Adipocyte (in vitro differentiated cells): ENCODE results near the gene CHST15.

Experiments used
- DNase-seq: peaks from one replicate; pipeline ENCODE4 v3.0.0-alpha.2; 2015; ENCODE audit warnings: low read depth
- H3K27me3 ChIP-seq: replicated peaks from 2 replicates; pipeline ENCODE4 v1.7.0; 2013; ENCODE audit warnings: mild to moderate bottlenecking, low read length, moderate library complexity; ENCODE audit not compliant: control insufficient read depth, insufficient read depth
- H3K36me3 ChIP-seq: 2 replicates; pipeline ENCODE4 v1.7.0; 2013; ENCODE audit warnings: low read length, mild to moderate bottlenecking, moderate library complexity; ENCODE audit not compliant: control insufficient read depth, insufficient read depth, severe bottlenecking
- H3K4me1 ChIP-seq: 2 replicates; pipeline ENCODE4 v1.7.0; 2013; ENCODE audit warnings: mild to moderate bottlenecking, low read length, moderate library complexity; ENCODE audit not compliant: control insufficient read depth, insufficient read depth
- H3K4me3 ChIP-seq: 2 replicates; pipeline ENCODE4 v1.7.0; 2013; ENCODE audit warnings: mild to moderate bottlenecking, low read length, moderate library complexity
- H3K9ac ChIP-seq: 2 replicates; pipeline ENCODE4 v1.7.0; 2013; ENCODE audit warnings: mild to moderate bottlenecking, low read length, moderate library complexity
- H3K9me3 ChIP-seq: 2 replicates; pipeline ENCODE4 v1.7.0; 2013; ENCODE audit warnings: mild to moderate bottlenecking, low read length, moderate library complexity; ENCODE audit not compliant: control insufficient read depth

Gene CHST15

DNA sequence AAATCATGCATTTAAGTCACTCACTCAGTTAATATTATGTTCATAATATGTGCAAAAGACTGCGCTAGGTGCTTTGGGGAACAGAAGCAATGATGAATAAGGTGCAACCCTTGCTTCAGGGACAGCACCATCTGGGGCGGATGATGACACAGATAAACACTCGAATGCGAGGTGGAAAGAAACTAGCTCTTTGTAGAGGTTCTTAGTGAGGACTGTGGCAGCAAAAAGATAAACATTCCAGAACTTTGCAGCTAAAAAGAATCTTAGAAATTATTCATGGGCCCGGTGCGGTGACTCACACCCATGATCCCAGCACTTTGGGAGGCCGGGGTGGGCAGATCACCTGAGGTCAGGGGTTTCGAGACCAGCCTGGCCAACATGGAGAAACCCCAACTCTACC lies 29.8 kb upstream of the CHST15 start:
- Histone ChIP-seq H3K36me3 (no peaks in the 10 kb centered on the region), H3K9me3 (no peaks in the 10 kb centered on the region), H3K9ac (no peak overlapping the region), H3K27me3 (peaks cover 15% of the 10 kb centered on the region), H3K4me1 (no peaks in the 10 kb centered on the region), H3K4me3 (no peak overlapping the region)
- DNase-seq, result no peak

DNA sequence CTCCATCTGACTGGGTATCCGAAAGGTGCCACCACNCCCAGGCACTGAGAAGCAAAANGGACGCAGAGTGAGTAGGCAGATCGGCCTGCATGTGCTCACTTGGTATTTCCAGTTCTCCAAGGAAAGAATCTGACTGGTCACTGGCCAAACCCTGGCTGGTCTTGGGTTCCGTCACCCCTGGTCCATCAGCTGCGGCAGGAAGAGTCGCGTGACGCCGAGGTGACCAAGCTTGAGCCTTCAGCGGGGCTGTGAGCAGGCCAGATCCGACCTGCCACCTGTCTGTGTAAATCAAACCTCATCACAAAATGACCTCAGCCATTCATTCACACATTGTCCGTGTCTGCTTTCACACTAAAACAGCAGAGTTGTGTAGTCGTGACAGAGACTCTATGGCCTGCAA lies 28.8 kb upstream of the CHST15 start:
- Histone ChIP-seq H3K9ac (no peak overlapping the region), H3K9me3 (no peaks in the 10 kb centered on the region), H3K4me3 (no peak overlapping the region), H3K36me3 (no peaks in the 10 kb centered on the region), H3K27me3 (peaks cover 24% of the 10 kb centered on the region), H3K4me1 (no peaks in the 10 kb centered on the region)
- no peak for DNase-seq

DNA sequence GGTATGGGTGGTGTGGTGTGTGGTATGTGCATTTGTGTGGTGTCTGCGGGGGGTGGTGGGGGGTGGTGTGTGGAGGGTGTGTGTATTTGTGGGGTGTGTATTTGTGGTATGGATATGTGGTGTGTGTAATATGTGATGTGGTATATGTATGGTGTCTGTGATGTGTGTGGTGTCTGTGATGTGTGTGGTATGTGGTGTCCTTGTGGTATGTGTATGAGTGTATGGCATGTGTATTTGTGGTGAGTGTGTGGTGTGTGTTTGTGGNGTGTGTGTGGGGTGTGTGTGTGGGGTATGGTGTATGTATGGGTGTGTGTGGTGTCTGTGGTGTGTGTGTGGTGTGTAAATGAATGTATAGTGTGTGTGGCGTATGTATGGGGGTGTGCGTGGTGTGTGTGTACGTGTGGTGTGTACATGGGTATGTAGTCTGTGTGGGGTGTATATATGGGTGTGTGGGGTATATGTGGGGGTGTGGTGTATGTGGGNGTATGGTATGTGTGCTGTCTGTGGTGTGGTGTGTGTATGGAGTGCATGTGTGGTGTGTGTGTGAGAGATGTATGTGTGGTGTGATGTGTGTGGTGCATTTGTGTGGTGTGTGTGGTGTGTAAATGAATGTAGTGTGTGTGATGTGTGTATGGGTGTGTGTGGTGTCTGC lies 27.1 kb upstream of the CHST15 start:
- Histone ChIP-seq H3K4me1 (no peaks in the 10 kb centered on the region), H3K9me3 (no peaks in the 10 kb centered on the region), H3K36me3 (no peaks in the 10 kb centered on the region), H3K9ac (no peak overlapping the region), H3K4me3 (no peak overlapping the region), H3K27me3 (peaks cover 31% of the 10 kb centered on the region)
- no peak for DNase-seq

DNA sequence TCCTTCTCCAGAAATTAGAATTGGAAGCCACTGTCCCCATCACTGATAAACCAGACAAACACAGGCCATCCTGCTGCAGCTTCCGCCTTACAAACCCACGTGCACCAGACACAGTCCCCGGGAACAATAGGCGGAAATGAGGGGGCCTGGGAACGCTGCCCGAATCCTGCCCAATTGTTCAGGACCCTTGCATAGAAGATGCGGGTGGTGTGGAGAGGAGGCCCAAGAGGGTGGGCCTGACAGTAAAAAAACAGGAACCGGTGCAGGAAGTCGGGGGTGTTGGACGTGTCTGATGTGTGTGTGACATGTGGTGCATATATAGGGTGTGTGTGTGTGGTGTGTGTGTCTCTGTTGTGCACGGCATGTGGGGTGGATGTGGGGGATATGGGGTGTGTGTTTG lies 26.5 kb upstream of the CHST15 start:
- no peaks in the 10 kb centered on the region for H3K4me1 ChIP-seq
- no peaks in the 10 kb centered on the region for H3K9me3 ChIP-seq
- no peak for DNase-seq
- H3K36me3 ChIP-seq, result no peaks in the 10 kb centered on the region
- H3K9ac ChIP-seq, result no peak overlapping the region
- H3K4me3 ChIP-seq, result no peak overlapping the region
- H3K27me3 ChIP-seq, result peaks cover 33% of the 10 kb centered on the region

DNA sequence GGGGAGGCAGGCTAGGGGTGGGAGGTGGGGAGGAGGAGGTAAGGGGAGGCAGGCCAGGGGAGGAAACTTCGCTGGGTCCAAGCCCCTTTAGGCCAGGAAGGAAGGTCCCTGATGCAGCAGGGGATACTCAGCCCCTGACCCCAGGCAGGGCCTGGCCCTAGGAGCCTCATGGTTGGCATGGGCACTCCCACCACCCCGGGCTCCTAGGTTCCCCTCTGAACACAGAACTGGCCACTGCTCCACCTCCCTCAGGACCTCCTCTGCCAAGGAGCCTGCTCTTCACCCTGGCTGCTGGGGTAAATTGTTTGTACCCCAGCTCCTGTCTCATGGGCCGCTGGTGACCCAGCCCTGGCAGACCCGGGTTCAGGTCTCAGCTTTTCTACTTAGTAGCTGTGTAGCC lies 25.8 kb upstream of the CHST15 start:
- Histone ChIP-seq H3K9me3 (no peaks in the 10 kb centered on the region), H3K4me3 (no peak overlapping the region), H3K9ac (no peak overlapping the region), H3K36me3 (no peaks in the 10 kb centered on the region), H3K27me3 (peaks cover 36% of the 10 kb centered on the region), H3K4me1 (no peaks in the 10 kb centered on the region)
- no peak for DNase-seq

DNA sequence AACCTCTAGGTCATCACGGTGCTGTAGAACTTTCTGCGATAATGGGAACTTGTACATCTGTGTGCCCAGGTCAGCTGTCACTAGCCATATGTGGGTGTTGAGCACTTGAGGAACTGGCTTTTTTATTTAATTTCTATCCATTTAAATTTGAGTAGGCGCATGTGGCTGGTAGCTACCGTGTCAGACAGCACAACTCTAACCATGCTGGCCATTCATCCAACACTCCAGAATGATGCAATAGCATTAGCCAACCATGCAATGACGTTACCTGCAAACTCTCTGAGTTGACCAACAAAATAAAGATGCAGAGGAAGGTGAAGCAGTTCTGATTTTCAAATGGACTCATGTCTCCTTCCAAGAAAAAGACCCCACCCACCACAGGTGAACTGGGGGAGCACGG lies 24.4 kb upstream of the CHST15 start:
- no peaks in the 10 kb centered on the region for H3K9me3 ChIP-seq

DNA sequence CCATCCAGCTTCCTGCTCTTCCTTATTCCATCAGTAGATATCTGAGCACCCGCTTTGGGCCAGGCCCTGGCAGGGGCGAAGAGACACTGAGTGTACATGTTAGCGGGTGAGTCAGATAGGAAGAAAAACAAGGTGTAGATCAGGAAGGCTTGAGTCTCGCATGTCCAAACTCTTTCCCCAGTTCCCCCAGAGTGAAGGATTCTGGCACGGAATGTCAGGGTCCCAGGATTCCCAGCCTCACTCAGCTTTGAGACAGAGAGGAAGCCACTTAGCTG lies 24.1 kb upstream of the CHST15 start:
- no peak for DNase-seq
- H3K9me3 ChIP-seq, result no peaks in the 10 kb centered on the region
- no peak overlapping the region for H3K4me3 ChIP-seq
- peaks cover 40% of the 10 kb centered on the region for H3K27me3 ChIP-seq
- H3K4me1 ChIP-seq, result no peaks in the 10 kb centered on the region
- no peaks in the 10 kb centered on the region for H3K36me3 ChIP-seq
- no peak overlapping the region for H3K9ac ChIP-seq

More for the DNA sequence above, 24.4 kb upstream of the CHST15 start:
- peaks cover 37% of the 10 kb centered on the region for H3K27me3 ChIP-seq
- no peak overlapping the region for H3K4me3 ChIP-seq
- no peak overlapping the region for H3K9ac ChIP-seq
- no peaks in the 10 kb centered on the region for H3K36me3 ChIP-seq
- DNase-seq, result no peak
- no peaks in the 10 kb centered on the region for H3K4me1 ChIP-seq

DNA sequence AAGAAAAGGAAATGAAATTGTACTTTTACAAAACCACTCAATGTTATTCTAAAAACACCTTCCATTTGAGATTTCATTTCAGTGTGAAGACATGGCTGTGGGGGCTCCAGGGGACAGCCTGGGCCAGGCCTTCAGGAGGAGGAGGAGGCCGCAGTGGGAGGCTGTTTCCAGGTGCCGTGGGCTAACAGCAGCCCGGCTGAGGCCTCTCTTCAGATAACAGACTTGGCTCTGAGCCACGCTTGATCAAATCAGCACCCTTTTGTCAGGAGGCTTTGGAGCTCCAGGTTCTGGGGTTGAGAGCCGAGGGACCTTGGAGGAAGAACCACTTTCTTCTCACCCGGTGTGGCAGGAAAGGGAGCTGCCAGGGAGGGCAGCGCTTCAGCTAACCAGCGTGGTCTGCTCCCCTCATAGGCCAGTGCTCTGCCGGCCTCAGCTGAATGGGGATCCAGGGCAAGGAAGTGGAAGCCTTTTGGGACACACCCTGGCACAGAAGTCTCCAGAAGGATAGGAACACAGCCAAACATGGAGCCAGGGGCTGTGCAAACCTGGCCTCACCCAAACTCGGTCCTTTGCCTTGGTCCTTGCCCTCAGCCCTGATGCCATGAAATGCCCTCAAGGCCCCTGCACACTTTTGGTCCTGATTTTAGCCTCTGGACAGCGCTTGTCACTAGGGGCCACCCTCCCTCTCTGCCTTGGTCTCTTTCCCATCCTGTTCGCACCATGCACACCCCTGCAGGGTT lies 23.5 kb upstream of the CHST15 start:
- Histone ChIP-seq H3K36me3 (no peaks in the 10 kb centered on the region), H3K4me3 (no peak overlapping the region), H3K9me3 (no peaks in the 10 kb centered on the region), H3K4me1 (no peaks in the 10 kb centered on the region), H3K9ac (no peak overlapping the region), H3K27me3 (peaks cover 45% of the 10 kb centered on the region)
- no peak for DNase-seq

DNA sequence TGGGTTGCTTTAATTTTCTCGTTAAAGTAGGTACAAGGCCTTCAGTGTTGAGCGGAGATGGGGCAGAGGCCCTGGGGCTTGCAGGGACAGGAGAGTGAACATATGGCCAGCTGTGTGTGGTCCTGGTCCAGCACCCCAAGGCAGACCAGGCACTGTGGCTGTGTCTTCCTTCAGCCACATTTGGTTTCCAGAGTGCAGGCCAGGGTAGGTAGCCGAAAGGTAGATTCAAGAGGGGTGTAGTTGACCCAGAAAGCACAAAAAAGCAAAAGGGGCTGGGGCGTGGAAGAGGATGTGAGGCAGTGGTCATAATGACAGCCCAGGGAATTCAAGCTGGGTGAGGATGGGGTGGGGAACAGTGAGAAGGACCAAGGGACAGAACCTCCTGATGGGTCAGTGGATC lies 21.3 kb upstream of the CHST15 start:
- H3K36me3 ChIP-seq, result no peaks in the 10 kb centered on the region
- DNase-seq, result no peak
- no peak overlapping the region for H3K4me3 ChIP-seq
- H3K9me3 ChIP-seq, result no peaks in the 10 kb centered on the region
- no peaks in the 10 kb centered on the region for H3K4me1 ChIP-seq
- H3K27me3 ChIP-seq, result peaks cover 61% of the 10 kb centered on the region
- H3K9ac ChIP-seq, result no peak overlapping the region

DNA sequence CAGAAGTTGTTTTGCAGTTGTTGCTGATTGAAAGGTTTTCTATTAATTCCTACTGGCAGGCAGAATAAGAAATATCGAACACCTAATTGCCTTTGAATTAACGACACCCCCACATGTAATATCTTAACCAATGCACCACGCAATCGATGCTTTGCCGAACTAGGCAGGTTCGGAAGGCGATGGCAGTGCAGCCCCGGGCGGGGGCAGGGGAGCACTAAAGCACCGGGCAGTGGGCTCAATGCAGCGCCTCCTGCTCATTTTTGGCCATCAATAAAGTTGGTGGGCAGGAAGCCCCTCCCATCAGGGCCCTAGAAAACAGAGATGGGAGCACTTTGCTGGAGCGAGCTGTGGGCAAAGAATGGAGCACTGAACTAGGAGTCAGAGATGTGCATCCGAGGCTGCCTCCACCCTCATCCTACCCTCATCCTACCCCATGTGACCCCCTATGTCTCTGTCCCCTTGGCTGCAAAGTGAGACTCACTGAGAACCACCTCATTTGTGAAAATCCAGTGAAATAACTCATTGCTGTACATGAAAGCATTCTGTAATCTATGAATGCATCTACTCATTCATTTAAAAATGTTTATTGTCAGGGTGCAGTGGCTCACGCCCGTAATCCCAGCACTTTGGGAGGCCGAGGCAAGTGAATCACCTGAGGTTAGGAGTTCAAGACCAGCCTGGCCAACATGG lies 19.6 kb upstream of the CHST15 start:
- no peaks in the 10 kb centered on the region for H3K4me1 ChIP-seq
- peaks cover 63% of the 10 kb centered on the region for H3K27me3 ChIP-seq
- no peaks in the 10 kb centered on the region for H3K36me3 ChIP-seq
- H3K9me3 ChIP-seq, result no peaks in the 10 kb centered on the region
- no peak for DNase-seq
- H3K4me3 ChIP-seq, result no peak overlapping the region
- no peak overlapping the region for H3K9ac ChIP-seq

DNA sequence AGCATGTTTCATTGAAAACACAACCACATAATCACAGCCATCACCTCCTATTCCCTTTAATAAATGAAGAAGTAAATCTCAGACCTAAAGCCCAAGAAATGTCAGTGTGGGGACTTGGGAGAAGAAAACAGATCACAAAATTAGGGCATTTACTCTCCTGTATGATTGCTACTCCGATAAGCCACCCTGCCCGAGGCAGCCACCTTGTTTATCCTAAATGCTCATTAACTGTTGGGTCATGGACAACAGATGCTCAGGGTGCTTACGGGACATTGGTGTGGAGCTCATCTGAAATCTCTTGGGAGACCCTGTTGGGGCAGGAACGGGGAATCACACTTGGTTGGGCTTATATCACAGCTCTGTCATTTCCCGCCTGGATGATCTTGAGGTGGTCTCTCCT lies 17.5 kb upstream of the CHST15 start:
- Histone ChIP-seq H3K9ac (no peak overlapping the region), H3K4me1 (peaks cover 11% of the 10 kb centered on the region), H3K27me3 (peaks cover 52% of the 10 kb centered on the region), H3K36me3 (no peaks in the 10 kb centered on the region), H3K9me3 (no peaks in the 10 kb centered on the region), H3K4me3 (no peak overlapping the region)
- no peak for DNase-seq
